Measurements from ENCODE around the gene MARF1. TPM values are rescaled to one million over a fixed set of nuclear protein-coding genes. Genes with fewer than 3 reads are reported as not detected.

Gene MARF1
- total and polyA plus RNA-seq, 9 donors = 23.1 to 95.7 (median 71.8) TPM

GRCh38 chr16:15654591-15654990, 11.6 kb upstream of the MARF1 start:
- no peak for TF ChIP-seq CTCF (IDR thresholded peaks at IDR 0.05)
- TF ChIP-seq EP300 (IDR thresholded peaks at IDR 0.05) = no peak
- TF ChIP-seq POLR2A (IDR thresholded peaks at IDR 0.05) = no peak

DNA sequence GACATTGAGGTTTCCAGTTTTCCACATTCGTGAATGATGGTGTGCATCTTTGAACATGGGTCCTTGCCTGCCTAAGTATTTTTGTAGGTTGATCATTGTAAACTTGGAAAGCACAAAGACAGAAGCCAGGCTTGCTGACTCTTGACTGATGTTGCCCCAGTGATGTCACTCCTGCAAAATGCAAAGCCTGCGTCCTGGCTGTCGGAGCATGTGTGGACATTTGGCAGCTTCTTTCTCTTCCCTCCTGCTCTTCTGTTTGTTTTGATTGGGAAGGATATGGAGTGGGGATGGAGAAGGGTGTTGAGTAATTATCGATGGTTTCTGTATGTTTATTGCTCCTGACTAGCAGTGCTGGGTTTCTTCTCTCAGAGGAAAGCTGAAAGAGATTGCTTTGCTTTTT, 10.3 kb upstream of the MARF1 start:
- Histone ChIP-seq H3K27ac (no peak overlapping the region), H3K4me1 (ENCODE audit: insufficient read depth) (peaks cover 4% of the 10 kb centered on the region), H3K36me3 (no peaks in the 10 kb centered on the region), H3K4me3 (no peak overlapping the region), H3K27me3 (no peaks in the 10 kb centered on the region), H3K9me3 (no peaks in the 10 kb centered on the region)
- WGBS, 3 donors = 14 to 22% (median 21%) methylated on average over 4 of the region's 4 CpGs
- intact Hi-C loops (cut with DNase I) = no loop called here
- TF ChIP-seq EP300 (IDR thresholded peaks at IDR 0.05) = no peak
- TF ChIP-seq POLR2A (IDR thresholded peaks at IDR 0.05) = no peak
- no peak for TF ChIP-seq CTCF (IDR thresholded peaks at IDR 0.05)
- DNase-seq = no peak

More at GRCh38 chr16:15654591-15654990, 11.6 kb upstream of the MARF1 start:
- Histone ChIP-seq H3K4me3 (no peak overlapping the region), H3K27me3 (no peaks in the 10 kb centered on the region), H3K4me1 (ENCODE audit: insufficient read depth) (peaks cover 4% of the 10 kb centered on the region), H3K27ac (no peak overlapping the region), H3K36me3 (no peaks in the 10 kb centered on the region), H3K9me3 (no peaks in the 10 kb centered on the region)
- intact Hi-C loops (cut with DNase I) = no loop called here
- DNase-seq = no peak
- 62 to 79% (median 74%) methylated on average over 2 of the region's 2 CpGs for WGBS, 3 donors

- Histone ChIP-seq H3K36me3 (no peaks in the 10 kb centered on the region), H3K4me1 (ENCODE audit: insufficient read depth) (peaks cover 4% of the 10 kb centered on the region), H3K27me3 (no peaks in the 10 kb centered on the region), H3K9me3 (no peaks in the 10 kb centered on the region), H3K4me3 (no peak overlapping the region), H3K27ac (no peak overlapping the region)
- WGBS, 3 donors = 89 to 92% (median 90%) methylated on average over 14 of the region's 14 CpGs
- DNase-seq = no peak
- TF ChIP-seq CTCF (IDR thresholded peaks at IDR 0.05) (no peak), EP300 (IDR thresholded peaks at IDR 0.05) (no peak)
- intact Hi-C loops (cut with DNase I) = no loop called here
Measured at GRCh38 chr16:15652293-15653001, 9.5 kb upstream of the MARF1 start.

GRCh38 chr16:15650698-15651171, 7.8 kb upstream of the MARF1 start:
- intact Hi-C loops (cut with DNase I) = no loop called here
- Histone ChIP-seq H3K27ac (peak overlapping the region; percentile 77 to 89), H3K36me3 (no peaks in the 10 kb centered on the region), H3K27me3 (no peaks in the 10 kb centered on the region), H3K9me3 (no peaks in the 10 kb centered on the region), H3K4me3 (peak overlapping the region; percentile 73), H3K4me1 (ENCODE audit: insufficient read depth) (peaks cover 4% of the 10 kb centered on the region)
- 1 to 2% (median 1%) methylated on average over 18 of the region's 18 CpGs for WGBS, 3 donors
- peak; percentile 50 to 67 (median 58) for DNase-seq
- TF ChIP-seq EP300 (IDR thresholded peaks at IDR 0.05) = no peak
- no peak for TF ChIP-seq POLR2A (IDR thresholded peaks at IDR 0.05)
- TF ChIP-seq CTCF (IDR thresholded peaks at IDR 0.05) = no peak
